Fibroblast of mammary gland (primary cell): ENCODE measurements around the gene DLST.
A peak's percentile ranks its signal among the peaks of the same experiment; 100 is the strongest.

Experiments used
- DNase-seq: peaks from one replicate; pipeline ENCODE4 v3.0.0-alpha.2; 2010; ENCODE audit warnings: low read depth
- H3K4me3 ChIP-seq: 2 replicates; pipeline ENCODE4 v1.5.1; 2011; ENCODE audit warnings: low read depth, mild to moderate bottlenecking, low read length, moderate library complexity; ENCODE audit not compliant: control insufficient read depth
- CTCF ChIP-seq: conservative IDR thresholded peaks from 2 replicates; pipeline ENCODE4 v1.5.1; 2011; ENCODE audit warnings: low read depth, low read length, inconsistent platforms; ENCODE audit not compliant: control insufficient read depth, insufficient read depth

Gene DLST

GRCh38 chr14:74881431-74882102 lies at the start of gene DLST:
TSS of gene DLST (plus strand) at chr14:74881916. CDS start at chr14:74881954, 38 bp downstream.
- TF ChIP-seq CTCF = no peak
- DNase-seq = peak; percentile 80
- peak within 1 kb of the TSS; percentile 89 for H3K4me3 ChIP-seq

GRCh38 chr14:74832849-74833248 lies 48.9 kb upstream of the DLST start:
- no peak for TF ChIP-seq CTCF
- no peak for DNase-seq

GRCh38 chr14:74834692-74835392 lies 46.9 kb upstream of the DLST start:
- peak; percentile 30 for DNase-seq
- H3K4me3 ChIP-seq = no peak overlapping the region
- no peak for TF ChIP-seq CTCF

More at GRCh38 chr14:74832849-74833248, 48.9 kb upstream of the DLST start:
- H3K4me3 ChIP-seq = no peak overlapping the region

GRCh38 chr14:74835645-74836250 lies 46.0 kb upstream of the DLST start:
- no peak overlapping the region for H3K4me3 ChIP-seq
- no peak for DNase-seq
- no peak for TF ChIP-seq CTCF

- peak; percentile 50 for DNase-seq
- no peak overlapping the region for H3K4me3 ChIP-seq
- TF ChIP-seq CTCF = no peak
Observed at GRCh38 chr14:74836251-74836960, 45.3 kb upstream of the DLST start.

GRCh38 chr14:74838166-74838565 lies 43.5 kb upstream of the DLST start:
- DNase-seq = no peak
- TF ChIP-seq CTCF = no peak
- H3K4me3 ChIP-seq = no peak overlapping the region
